ENCODE measurements around the gene BUB3.

BUB3 gene

GRCh38 chr10:123141791-123142700 is 12.2 kb upstream of the BUB3 start:
- no peak for DNase-seq (ENCODE audit: extremely low read depth, low read depth)
- no peak for TF ChIP-seq CTCF (IDR thresholded peaks at IDR 0.05; ENCODE audit: low read depth, low read length, missing control alignments)

DNA sequence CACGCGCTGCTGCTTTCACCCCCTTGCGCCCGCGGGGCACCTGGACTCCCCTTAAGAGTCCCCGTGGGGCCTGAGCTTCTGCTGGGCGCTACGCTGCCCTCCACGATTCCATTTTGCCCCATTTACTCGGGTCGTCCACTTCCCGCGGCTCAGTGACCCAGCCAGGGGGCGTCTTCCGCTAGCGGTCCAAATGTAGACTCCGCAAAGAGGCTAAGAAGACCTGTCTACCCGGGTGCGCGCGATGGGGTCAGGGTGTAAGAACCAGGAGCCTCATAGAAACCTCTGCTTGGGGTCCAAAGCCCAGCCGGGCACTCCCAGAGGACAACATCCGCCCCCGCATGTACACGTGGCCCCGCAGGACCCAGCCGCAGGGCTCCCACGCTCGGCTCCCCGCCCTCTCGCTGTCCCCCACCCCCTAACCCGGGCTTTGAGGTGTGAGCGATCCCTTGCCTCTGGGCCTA is 11.5 kb upstream of the BUB3 start:
- no peak for DNase-seq (ENCODE audit: extremely low read depth, low read depth)
- no peak overlapping the region for H3K4me3 ChIP-seq (replicated peaks; ENCODE audit: low read depth, low read length)
- no peak for TF ChIP-seq CTCF (IDR thresholded peaks at IDR 0.05; ENCODE audit: low read depth, low read length, missing control alignments)

More at GRCh38 chr10:123141791-123142700, 12.2 kb upstream of the BUB3 start:
- no peak overlapping the region for H3K4me3 ChIP-seq (replicated peaks; ENCODE audit: low read depth, low read length)

GRCh38 chr10:123143162-123143824 is 10.9 kb upstream of the BUB3 start:
- no peak for TF ChIP-seq CTCF (IDR thresholded peaks at IDR 0.05; ENCODE audit: low read depth, low read length, missing control alignments)
- H3K4me3 ChIP-seq (replicated peaks; ENCODE audit: low read depth, low read length), result no peak overlapping the region
- no peak for DNase-seq (ENCODE audit: extremely low read depth, low read depth)

GRCh38 chr10:123143825-123144168 is 10.4 kb upstream of the BUB3 start:
- TF ChIP-seq CTCF (IDR thresholded peaks at IDR 0.05; ENCODE audit: low read depth, low read length, missing control alignments), result no peak
- H3K4me3 ChIP-seq (replicated peaks; ENCODE audit: low read depth, low read length), result no peak overlapping the region
- DNase-seq (ENCODE audit: extremely low read depth, low read depth), result no peak

DNA sequence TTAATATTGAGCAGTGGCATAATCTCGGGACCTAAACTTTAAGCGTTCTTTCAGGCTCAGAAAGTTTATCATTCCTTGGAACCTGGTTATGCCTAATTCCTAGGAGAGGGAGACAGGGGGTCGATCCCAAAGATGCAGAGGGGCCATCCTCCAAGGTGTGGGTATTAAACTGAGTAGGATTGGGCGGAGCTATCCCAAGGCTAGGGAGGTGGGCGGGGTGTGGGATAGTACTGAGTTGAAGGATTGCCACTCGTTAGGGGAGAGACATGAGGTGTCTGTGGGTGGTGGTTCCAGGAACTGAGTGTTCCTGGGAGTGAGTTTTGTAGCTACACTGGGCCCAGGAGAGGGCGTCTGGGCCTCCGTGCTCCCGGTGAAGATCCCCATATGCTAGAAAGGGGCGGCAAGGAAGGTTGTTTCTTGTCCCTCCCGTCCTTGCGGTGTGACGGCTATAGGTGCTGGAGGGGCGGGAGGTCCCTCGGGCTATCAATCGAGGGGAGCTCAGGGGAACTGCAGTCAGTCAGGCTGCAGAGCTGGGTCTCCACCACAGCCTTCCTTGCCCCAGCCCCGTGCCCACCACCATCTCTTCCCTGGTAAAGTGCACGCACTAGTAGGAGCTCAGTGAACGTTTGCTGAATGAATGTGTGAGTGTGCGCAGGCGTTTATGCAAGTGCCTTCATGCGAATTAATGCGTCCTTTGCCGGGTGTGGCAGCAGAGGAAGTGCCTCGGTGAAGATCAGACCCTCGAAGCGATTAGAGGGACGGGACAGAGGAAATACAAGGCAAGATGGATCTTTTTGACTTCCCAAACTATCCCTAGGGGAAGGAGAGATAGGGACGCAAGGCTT is 9.3 kb upstream of the BUB3 start:
- no peak overlapping the region for H3K4me3 ChIP-seq (replicated peaks; ENCODE audit: low read depth, low read length)
- no peak for DNase-seq (ENCODE audit: extremely low read depth, low read depth)
- no peak for TF ChIP-seq CTCF (IDR thresholded peaks at IDR 0.05; ENCODE audit: low read depth, low read length, missing control alignments)

GRCh38 chr10:123145542-123146012 is 8.6 kb upstream of the BUB3 start:
- no peak for DNase-seq (ENCODE audit: extremely low read depth, low read depth)

More at GRCh38 chr10:123145542-123146012, 8.6 kb upstream of the BUB3 start:
- H3K4me3 ChIP-seq (replicated peaks; ENCODE audit: low read depth, low read length), result no peak overlapping the region
- no peak for TF ChIP-seq CTCF (IDR thresholded peaks at IDR 0.05; ENCODE audit: low read depth, low read length, missing control alignments)

Data from HFF-Myc (cell line).